GM12874 (cell line): ENCODE measurements around the gene GAREM1.

ENCODE experiments used
- CTCF ChIP-seq: IDR thresholded peaks from 2 replicates; pipeline ENCODE4 v1.5.1; 2011; ENCODE audit warnings: low read depth, mild to moderate bottlenecking, control low read depth, low read length, moderate library complexity; ENCODE audit not compliant: insufficient read depth

The GAREM1 gene

DNA sequence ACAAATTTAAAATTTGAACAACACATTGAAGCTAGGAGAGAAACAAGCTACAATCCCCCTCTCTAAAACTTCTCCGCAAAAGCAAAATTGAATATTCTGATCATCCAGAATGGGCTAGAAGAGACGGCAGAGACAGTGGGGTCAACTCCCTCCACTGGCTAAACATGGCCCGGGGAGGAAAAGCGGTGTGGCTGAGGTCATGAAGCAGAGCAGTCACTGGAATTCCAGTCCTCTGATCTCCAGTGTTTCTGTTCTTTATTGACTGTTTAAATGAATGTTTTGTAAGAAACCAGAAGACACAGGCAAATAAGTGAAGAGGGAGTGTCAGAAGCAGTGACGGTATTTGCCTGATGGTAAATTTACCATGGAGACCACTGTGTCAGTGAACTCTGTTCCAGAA, 116.2 kb downstream of the GAREM1 start:
- TF ChIP-seq CTCF = no peak

GRCh38 chr18:32353257-32353656, 117.4 kb downstream of the GAREM1 start:
- TF ChIP-seq CTCF = no peak

DNA sequence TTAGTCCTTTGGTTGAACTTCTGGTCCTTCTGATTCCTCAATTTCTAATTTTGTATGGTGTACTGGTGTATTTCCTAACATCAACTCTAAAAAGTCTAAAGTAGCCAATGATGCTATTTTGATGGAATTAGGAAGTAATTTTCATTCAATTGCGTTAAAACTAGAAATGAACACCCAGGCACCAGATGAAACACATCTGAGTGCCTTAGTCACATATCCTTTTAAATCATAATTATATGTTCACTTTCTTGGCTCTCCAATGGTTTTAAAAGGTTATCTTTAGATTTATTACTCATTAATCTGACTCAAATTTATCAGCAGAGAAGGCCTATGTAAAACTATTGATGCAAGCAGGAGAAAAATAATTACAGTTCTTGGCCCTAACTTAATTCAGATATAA, 119.7 kb downstream of the GAREM1 start:
- TF ChIP-seq CTCF = no peak

DNA sequence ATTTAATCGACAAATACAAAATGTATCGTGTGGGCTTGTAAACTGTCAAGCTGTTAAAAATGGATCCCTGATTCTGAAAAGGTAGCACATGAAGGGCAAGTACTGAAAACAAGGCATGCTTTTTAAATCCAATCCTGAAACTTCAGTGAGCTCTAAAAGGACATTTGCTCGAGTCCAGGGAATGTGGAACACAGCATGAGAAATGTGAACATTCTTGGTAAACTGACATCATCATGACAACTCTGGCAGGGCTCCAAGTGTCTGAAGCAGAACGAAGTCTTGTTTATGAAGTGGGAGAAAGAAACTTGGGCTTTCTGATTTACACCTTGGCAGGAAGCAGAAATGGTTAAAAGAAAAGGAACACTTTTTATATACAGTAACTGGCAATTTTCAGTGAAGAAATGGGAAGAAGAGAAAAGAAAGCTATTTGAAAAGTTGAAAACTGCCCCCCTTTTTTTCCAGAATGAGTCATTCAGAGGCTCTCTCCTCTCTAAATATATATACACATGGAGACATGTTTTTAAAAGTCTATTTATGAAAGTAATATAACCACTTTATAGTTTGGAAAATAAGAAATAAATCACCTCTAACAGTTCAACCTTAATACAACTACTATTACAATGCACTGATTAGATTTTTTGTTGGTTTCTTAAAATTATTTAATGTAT, 120.8 kb downstream of the GAREM1 start:
- no peak for TF ChIP-seq CTCF

- TF ChIP-seq CTCF = no peak
Observed at GRCh38 chr18:32346671-32347070, 124.0 kb downstream of the GAREM1 start.

GRCh38 chr18:32343634-32344033, 127.0 kb downstream of the GAREM1 start:
- TF ChIP-seq CTCF = no peak

- no peak for TF ChIP-seq CTCF
Observed at GRCh38 chr18:32339045-32339444, 131.6 kb downstream of the GAREM1 start.
